Measurements from ENCODE around the gene EEF1AKMT1.

GRCh38 chr13:20684546-20684945 is 89.2 kb downstream of the EEF1AKMT1 start:
- TF ChIP-seq POLR2AphosphoS5 (IDR thresholded peaks at IDR 0.05; ENCODE audit: borderline replicate concordance, low read depth, low read length) (no peak), EZH2 (IDR thresholded peaks at IDR 0.05) (no peak)
